ENCODE data around the gene IGF2. TPM values are rescaled to one million over a fixed set of nuclear protein-coding genes. Genes with fewer than 3 reads are reported as not detected.
A peak's percentile ranks its signal among the peaks of the same experiment; 100 is the strongest.

Gene IGF2
- total RNA-seq, 3 donors from 2014 or later = 7.6 to 27.6 (median 12.1) TPM

DNA sequence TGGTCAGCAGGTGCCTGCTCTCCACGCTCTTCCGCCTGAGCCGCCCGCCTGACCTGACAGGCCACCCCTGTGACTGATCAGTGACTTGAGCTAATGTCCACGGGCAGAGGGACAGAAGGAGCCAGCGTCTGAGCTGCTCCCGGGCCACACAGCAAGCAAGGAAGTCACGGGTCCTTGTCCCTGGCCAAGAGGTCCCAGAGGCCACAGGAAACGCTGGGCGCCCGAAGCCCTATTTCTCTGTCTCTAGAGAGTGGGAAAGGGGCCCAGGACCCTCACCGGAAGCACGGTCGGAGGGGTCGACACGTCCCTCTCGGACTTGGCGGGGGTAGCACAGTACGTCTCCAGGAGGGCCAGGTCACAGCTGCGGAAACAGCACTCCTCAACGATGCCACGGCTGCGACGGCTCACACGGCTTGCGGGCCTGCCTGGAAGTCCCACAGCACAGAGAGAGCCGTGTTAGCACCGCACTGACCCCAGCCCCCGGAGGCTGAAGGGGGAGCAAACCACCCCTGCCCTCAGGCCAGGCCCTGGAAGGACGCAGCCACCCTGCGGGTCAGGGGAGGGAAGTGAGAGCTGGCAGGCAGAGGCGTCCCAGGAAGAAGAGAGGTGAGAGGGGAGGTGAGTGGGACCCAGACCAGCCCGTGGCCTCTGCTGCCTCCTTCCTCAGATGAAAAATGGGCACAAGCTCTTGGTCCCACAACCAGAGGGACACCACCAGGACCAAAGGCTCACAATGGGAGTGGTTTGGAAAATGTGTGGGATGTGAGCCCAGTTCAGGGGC is 5.8 kb downstream of the IGF2 start:
- Histone ChIP-seq H3K36me3 (ENCODE audit: low read depth) (no peaks in the 10 kb centered on the region), H3K4me1 (ENCODE audit: low read depth) (peaks cover 5% of the 10 kb centered on the region), H3K4me3 (no peak overlapping the region), H3K9me3 (no peaks in the 10 kb centered on the region)
- intact Hi-C loops (cut with DNase I, micrococcal nuclease) = no loop called here
- ATAC-seq = no peak
- peak in 2 of 3 donors; percentile 9 to 44 for DNase-seq
- TF ChIP-seq, protein P1, sequence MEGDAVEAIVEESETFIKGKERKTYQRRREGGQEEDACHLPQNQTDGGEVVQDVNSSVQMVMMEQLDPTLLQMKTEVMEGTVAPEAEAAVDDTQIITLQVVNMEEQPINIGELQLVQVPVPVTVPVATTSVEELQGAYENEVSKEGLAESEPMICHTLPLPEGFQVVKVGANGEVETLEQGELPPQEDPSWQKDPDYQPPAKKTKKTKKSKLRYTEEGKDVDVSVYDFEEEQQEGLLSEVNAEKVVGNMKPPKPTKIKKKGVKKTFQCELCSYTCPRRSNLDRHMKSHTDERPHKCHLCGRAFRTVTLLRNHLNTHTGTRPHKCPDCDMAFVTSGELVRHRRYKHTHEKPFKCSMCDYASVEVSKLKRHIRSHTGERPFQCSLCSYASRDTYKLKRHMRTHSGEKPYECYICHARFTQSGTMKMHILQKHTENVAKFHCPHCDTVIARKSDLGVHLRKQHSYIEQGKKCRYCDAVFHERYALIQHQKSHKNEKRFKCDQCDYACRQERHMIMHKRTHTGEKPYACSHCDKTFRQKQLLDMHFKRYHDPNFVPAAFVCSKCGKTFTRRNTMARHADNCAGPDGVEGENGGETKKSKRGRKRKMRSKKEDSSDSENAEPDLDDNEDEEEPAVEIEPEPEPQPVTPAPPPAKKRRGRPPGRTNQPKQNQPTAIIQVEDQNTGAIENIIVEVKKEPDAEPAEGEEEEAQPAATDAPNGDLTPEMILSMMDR (IDR thresholded peaks at IDR 0.05) = no peak

DNA sequence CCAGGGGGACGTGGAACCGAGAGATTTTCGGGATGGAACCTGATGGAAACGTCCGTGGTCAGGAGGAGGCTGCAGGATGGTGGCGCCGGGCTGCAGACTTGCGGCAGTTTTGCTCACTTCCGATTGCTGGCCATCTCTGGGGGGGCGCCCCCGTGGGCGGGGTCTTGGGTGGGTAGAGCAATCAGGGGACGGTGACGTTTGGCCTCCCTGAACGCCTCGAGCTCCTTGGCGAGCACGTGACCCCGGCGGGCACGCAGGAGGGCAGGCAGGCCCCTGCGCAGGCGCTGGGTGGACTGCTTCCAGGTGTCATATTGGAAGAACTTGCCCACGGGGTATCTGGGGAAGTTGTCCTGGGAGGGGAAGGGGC is 6.3 kb downstream of the IGF2 start:
- DNase-seq (peak in 2 of 3 donors; percentile 15 to 40), ATAC-seq (no peak)
- TF ChIP-seq, protein P1 (IDR thresholded peaks at IDR 0.05) = no peak
- Histone ChIP-seq H3K4me1 (ENCODE audit: low read depth) (peaks cover 5% of the 10 kb centered on the region), H3K36me3 (ENCODE audit: low read depth) (no peaks in the 10 kb centered on the region), H3K4me3 (no peak overlapping the region), H3K9me3 (no peaks in the 10 kb centered on the region)
- intact Hi-C loops (cut with DNase I, micrococcal nuclease) = no loop called here

DNA sequence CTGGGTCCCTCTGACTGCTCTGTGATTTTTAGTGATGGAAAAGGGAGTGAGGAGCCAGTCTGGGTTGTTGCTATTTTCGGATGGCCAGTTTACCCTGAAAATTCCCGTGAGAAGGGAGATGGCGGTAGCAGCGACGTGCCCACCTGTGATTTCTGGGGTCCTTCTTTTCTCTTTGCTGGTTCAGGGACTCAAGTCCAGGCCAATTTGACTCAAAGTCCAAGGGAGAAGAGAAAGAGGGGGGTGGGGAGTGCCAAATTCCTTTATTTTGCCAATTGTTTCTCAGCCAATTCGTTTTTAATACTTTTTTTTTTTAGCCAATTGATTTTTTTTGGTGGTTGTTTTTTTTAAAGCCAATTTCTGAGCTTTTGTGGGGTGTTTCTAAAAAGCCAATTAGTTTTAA is 6.9 kb downstream of the IGF2 start:
- ATAC-seq (no peak), DNase-seq (no peak)
- Histone ChIP-seq H3K9me3 (no peaks in the 10 kb centered on the region), H3K4me1 (ENCODE audit: low read depth) (no peaks in the 10 kb centered on the region), H3K36me3 (ENCODE audit: low read depth) (no peaks in the 10 kb centered on the region), H3K4me3 (no peak overlapping the region)
- TF ChIP-seq, protein P1 (IDR thresholded peaks at IDR 0.05) = no peak
- intact Hi-C loops (cut with DNase I, micrococcal nuclease) = no loop called here

DNA sequence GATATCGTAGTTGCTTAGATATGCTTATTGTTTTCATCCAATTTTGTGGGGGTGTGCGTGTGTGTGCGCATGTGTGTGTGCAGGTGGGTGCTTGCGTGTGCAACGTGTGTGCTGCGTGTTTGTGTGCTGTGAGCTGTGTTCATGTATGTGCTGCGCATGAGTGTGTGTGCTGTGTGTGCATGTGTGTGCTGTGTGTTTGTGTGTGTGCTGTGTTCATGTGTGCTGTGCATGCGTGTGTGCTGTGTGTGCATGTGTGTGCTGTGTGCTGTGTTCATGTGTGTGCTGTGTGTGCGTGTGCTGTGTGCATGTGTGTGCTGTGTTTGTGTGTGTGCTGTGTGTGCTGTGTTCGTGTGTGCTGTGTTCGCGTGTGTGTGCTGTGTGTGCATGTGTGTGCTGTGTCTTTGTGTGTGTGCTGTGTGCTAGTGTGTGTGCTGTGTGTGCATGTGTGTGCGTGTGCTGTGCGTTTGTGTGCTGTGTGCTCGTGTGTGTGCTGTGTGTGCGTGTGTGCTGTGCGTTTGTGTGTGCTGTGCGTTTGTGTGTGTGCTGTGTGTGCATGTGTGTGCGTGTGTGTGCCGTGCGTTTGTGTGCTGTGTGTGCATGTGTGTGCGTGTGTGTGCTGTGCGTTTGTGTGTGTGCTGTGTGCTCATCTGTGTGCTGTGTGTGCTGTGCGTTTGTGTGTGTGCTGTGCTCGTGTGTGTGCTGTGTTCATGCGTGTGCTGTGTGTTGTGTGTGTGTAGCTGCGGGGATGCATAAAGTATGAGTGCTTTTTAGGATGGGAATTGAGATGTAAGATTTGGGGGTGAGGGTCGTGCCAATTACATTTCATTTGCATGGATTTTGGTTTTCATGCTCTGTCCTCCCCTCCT is 7.6 kb downstream of the IGF2 start:
- Histone ChIP-seq H3K9me3 (no peaks in the 10 kb centered on the region), H3K4me3 (no peak overlapping the region), H3K36me3 (ENCODE audit: low read depth) (no peaks in the 10 kb centered on the region), H3K4me1 (ENCODE audit: low read depth) (no peaks in the 10 kb centered on the region)
- DNase-seq = peak in 1 of 3 donors; percentile 22
- TF ChIP-seq, protein P1 (IDR thresholded peaks at IDR 0.05) = no peak
- no peak for ATAC-seq
- intact Hi-C loops (cut with DNase I, micrococcal nuclease) = no loop called here

DNA sequence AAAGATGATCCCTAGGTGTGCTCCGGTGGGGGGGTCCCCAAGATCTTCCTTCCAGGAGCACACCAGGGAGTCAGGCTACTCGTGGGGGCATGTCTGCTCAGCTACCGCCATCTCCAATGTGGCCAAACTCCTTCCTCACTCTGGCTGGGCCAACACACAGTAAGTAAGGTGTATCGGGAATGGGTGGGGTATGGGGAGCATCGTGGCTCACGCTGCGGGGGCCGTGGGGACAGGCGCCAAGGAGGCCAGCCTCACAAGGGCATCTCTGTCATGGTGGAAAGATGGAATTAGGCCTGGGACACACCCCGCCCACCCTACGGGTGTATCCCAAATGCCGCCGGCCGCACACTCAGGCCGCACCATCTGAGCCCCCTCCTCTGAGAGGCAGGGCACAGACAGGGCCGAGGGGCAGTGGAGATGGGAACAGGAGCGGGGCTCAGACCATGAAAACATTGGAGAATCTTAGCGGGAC is 8.3 kb downstream of the IGF2 start:
- DNase-seq (peak in 2 of 3 donors; percentile 4 to 25), ATAC-seq (no peak)
- Histone ChIP-seq H3K36me3 (ENCODE audit: low read depth) (no peaks in the 10 kb centered on the region), H3K9me3 (no peaks in the 10 kb centered on the region), H3K4me1 (ENCODE audit: low read depth) (no peaks in the 10 kb centered on the region), H3K4me3 (no peak overlapping the region)
- TF ChIP-seq, protein P1 (IDR thresholded peaks at IDR 0.05) = no peak
- intact Hi-C loops (cut with DNase I, micrococcal nuclease) = no loop called here

Measured in mucosa of descending colon (tissue), 3 donors.